GM12878 (cell line): ENCODE results near the gene NFATC2.

Experiments
- BRCA1 ChIP-seq: IDR thresholded peaks from 2 replicates; pipeline ENCODE4 v1.6.1; 2011; ENCODE audit warnings: low read depth, low read length, improper control_type of control experiment
- ESRRA ChIP-seq: IDR thresholded peaks from 2 replicates; pipeline ENCODE4 v1.6.1; 2012; ENCODE audit warnings: mild to moderate bottlenecking, low read length, improper control_type of control experiment
- FOXM1 ChIP-seq: IDR thresholded peaks from 2 replicates; pipeline ENCODE4 v1.6.1; 2012; ENCODE audit warnings: low read depth, mild to moderate bottlenecking, inconsistent platforms, low read length, moderate library complexity
- POLR2A ChIP-seq: IDR thresholded peaks from 2 replicates; pipeline ENCODE4 v1.6.1; 2011; ENCODE audit warnings: low read depth, mild to moderate bottlenecking, low read length
- RCOR1 ChIP-seq: conservative IDR thresholded peaks from 2 replicates; pipeline ENCODE4 v1.6.1; 2012; ENCODE audit warnings: low read depth, low read length, improper control_type of control experiment
- TF ChIP-seq, protein P1 (sequence below): fragments of 450-650 bp; IDR thresholded peaks from 2 replicates; pipeline ENCODE4 v1.6.1; 2017; ENCODE audit warnings: mild to moderate bottlenecking, moderate library complexity
- TF ChIP-seq, protein P2 (sequence below): IDR thresholded peaks from 2 replicates; pipeline ENCODE4 v1.6.1; 2011; ENCODE audit warnings: low read depth, low read length, improper control_type of control experiment, borderline replicate concordance
- TF ChIP-seq, protein P3 (sequence below): IDR thresholded peaks from 2 replicates; pipeline ENCODE4 v1.6.1; 2011; ENCODE audit warnings: borderline replicate concordance, low read depth, mild to moderate bottlenecking, moderate library complexity, mixed read lengths, low read length; ENCODE audit not compliant: insufficient read depth; ENCODE audit errors: extremely low read length

DNA sequence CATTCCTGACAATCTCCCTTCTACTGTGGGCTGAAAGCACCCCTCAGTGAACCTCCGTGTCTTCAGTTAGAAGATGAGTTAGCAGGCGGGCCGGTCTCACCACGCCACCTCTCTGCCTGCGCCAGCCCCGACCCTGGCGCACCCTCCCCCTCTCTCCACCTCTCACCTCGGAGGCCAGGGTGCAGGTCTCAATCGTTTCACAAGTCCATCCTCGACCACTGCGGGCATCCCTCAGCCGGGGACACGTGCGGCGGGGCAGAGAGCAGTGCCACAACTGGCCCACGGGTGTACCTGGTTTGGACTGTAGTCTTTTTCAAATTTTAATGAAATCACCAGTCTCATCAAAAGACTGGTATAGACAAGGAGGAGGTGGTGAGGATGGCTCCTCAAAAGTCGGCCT, 34.4 kb downstream of the NFATC2 start:
- TF ChIP-seq RCOR1 (no peak), FOXM1 (no peak), POLR2A (no peak), BRCA1 (no peak), ESRRA (no peak)
- TF ChIP-seq, protein P1, sequence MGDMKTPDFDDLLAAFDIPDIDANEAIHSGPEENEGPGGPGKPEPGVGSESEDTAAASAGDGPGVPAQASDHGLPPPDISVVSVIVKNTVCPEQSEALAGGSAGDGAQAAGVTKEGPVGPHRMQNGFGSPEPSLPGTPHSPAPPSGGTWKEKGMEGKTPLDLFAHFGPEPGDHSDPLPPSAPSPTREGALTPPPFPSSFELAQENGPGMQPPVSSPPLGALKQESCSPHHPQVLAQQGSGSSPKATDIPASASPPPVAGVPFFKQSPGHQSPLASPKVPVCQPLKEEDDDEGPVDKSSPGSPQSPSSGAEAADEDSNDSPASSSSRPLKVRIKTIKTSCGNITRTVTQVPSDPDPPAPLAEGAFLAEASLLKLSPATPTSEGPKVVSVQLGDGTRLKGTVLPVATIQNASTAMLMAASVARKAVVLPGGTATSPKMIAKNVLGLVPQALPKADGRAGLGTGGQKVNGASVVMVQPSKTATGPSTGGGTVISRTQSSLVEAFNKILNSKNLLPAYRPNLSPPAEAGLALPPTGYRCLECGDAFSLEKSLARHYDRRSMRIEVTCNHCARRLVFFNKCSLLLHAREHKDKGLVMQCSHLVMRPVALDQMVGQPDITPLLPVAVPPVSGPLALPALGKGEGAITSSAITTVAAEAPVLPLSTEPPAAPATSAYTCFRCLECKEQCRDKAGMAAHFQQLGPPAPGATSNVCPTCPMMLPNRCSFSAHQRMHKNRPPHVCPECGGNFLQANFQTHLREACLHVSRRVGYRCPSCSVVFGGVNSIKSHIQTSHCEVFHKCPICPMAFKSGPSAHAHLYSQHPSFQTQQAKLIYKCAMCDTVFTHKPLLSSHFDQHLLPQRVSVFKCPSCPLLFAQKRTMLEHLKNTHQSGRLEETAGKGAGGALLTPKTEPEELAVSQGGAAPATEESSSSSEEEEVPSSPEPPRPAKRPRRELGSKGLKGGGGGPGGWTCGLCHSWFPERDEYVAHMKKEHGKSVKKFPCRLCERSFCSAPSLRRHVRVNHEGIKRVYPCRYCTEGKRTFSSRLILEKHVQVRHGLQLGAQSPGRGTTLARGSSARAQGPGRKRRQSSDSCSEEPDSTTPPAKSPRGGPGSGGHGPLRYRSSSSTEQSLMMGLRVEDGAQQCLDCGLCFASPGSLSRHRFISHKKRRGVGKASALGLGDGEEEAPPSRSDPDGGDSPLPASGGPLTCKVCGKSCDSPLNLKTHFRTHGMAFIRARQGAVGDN, result no peak
- TF ChIP-seq, protein P2, sequence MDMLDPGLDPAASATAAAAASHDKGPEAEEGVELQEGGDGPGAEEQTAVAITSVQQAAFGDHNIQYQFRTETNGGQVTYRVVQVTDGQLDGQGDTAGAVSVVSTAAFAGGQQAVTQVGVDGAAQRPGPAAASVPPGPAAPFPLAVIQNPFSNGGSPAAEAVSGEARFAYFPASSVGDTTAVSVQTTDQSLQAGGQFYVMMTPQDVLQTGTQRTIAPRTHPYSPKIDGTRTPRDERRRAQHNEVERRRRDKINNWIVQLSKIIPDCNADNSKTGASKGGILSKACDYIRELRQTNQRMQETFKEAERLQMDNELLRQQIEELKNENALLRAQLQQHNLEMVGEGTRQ, result no peak
- TF ChIP-seq, protein P3, sequence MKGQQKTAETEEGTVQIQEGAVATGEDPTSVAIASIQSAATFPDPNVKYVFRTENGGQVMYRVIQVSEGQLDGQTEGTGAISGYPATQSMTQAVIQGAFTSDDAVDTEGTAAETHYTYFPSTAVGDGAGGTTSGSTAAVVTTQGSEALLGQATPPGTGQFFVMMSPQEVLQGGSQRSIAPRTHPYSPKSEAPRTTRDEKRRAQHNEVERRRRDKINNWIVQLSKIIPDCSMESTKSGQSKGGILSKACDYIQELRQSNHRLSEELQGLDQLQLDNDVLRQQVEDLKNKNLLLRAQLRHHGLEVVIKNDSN, result no peak
